ENCODE measurements around the gene BICD1.
A peak's percentile ranks its signal among the peaks of the same experiment; 100 is the strongest.
"Not testable (repeated sequence)": the region's sequence is repeated elsewhere in the genome, so short reads cannot be mapped to it uniquely, and the experiment has no call there.

Gene BICD1

GRCh38 chr12:32171211-32171610 is 64.6 kb downstream of the BICD1 start:
- intact Hi-C loops (cut with DNase I) = no loop called here
- DNase-seq = no peak

- no peak for DNase-seq
- intact Hi-C loops (cut with DNase I) = no loop called here
Measured at GRCh38 chr12:32176606-32177005, 70.0 kb downstream of the BICD1 start.

- intact Hi-C loops (cut with DNase I) = no loop called here
- DNase-seq = no peak
Measured at GRCh38 chr12:32178341-32179010, 71.8 kb downstream of the BICD1 start.

- intact Hi-C loops (cut with DNase I) = no loop called here
Measured at GRCh38 chr12:32179011-32179395, 72.4 kb downstream of the BICD1 start.

GRCh38 chr12:32181498-32182175 is 75.0 kb downstream of the BICD1 start:
- no peak for DNase-seq
- intact Hi-C loops (cut with DNase I) = no loop called here

More at GRCh38 chr12:32179011-32179395, 72.4 kb downstream of the BICD1 start:
- DNase-seq = no peak

- intact Hi-C loops (cut with DNase I) = no loop called here
- no peak for DNase-seq
Measured at GRCh38 chr12:32183650-32184049, 77.0 kb downstream of the BICD1 start.

GRCh38 chr12:32187127-32187526 is 80.5 kb downstream of the BICD1 start:
- DNase-seq; intact Hi-C loops (cut with DNase I): not testable (repeated sequence)

GRCh38 chr12:32191445-32191844 is 84.8 kb downstream of the BICD1 start:
- DNase-seq = no peak
- intact Hi-C loops (cut with DNase I) = no loop called here

- DNase-seq = no peak
- intact Hi-C loops (cut with DNase I) = no loop called here
Measured at GRCh38 chr12:32196250-32197198, 89.9 kb downstream of the BICD1 start.

- no peak for DNase-seq
- intact Hi-C loops (cut with DNase I) = no loop called here
Measured at GRCh38 chr12:32197421-32197820, 90.8 kb downstream of the BICD1 start.

- no peak for DNase-seq
- intact Hi-C loops (cut with DNase I) = no loop called here
Measured at GRCh38 chr12:32198555-32198954, 91.9 kb downstream of the BICD1 start.

GRCh38 chr12:32201096-32201495 is 94.4 kb downstream of the BICD1 start:
- DNase-seq = no peak
- intact Hi-C loops (cut with DNase I) = no loop called here

GRCh38 chr12:32201976-32202375 is 95.3 kb downstream of the BICD1 start:
- intact Hi-C loops (cut with DNase I) = no loop called here
- peak in 6 of 42 donors; percentile 5 to 39 (median 21) for DNase-seq

- DNase-seq = no peak
- intact Hi-C loops (cut with DNase I) = no loop called here
Measured at GRCh38 chr12:32205731-32206130, 99.1 kb downstream of the BICD1 start.

GRCh38 chr12:32208355-32208754 is 101.7 kb downstream of the BICD1 start:
- DNase-seq = no peak
- intact Hi-C loops (cut with DNase I) = no loop called here

GRCh38 chr12:32211066-32211899 is 104.6 kb downstream of the BICD1 start:
- DNase-seq = no peak
- intact Hi-C loops (cut with DNase I) = no loop called here

- DNase-seq = no peak
- intact Hi-C loops (cut with DNase I) = no loop called here
Measured at GRCh38 chr12:32211900-32212156, 105.2 kb downstream of the BICD1 start.

- DNase-seq = no peak
- intact Hi-C loops (cut with DNase I) = no loop called here
Measured at GRCh38 chr12:32214723-32215122, 108.1 kb downstream of the BICD1 start.
